CD4-positive, alpha-beta T cell treated with Interleukin-17A for 1 hour (primary cell): ENCODE measurements around the gene OAF.
"Not testable (repeated sequence)": the region's sequence is repeated elsewhere in the genome, so short reads cannot be mapped to it uniquely, and the experiment has no call there.

Source experiments
- DNase-seq: peaks from one replicate; pipeline ENCODE4 v3.0.0-alpha.2; 2020

Gene OAF

GRCh38 chr11:120244476-120245365, 33.9 kb downstream of the OAF start:
- DNase-seq, result no peak

GRCh38 chr11:120245434-120245833, 34.6 kb downstream of the OAF start:
- DNase-seq, result no peak

- no peak for DNase-seq
Measured at GRCh38 chr11:120248551-120249278, 37.9 kb downstream of the OAF start.

GRCh38 chr11:120249279-120250262, 38.7 kb downstream of the OAF start:
- no peak for DNase-seq

- DNase-seq, result not testable (repeated sequence)
Measured at GRCh38 chr11:120253377-120253776, 42.5 kb downstream of the OAF start.

- DNase-seq, result no peak
Measured at GRCh38 chr11:120254788-120255518, 44.1 kb downstream of the OAF start.

GRCh38 chr11:120255519-120255866, 44.7 kb downstream of the OAF start:
- no peak for DNase-seq

GRCh38 chr11:120256178-120256577, 45.3 kb downstream of the OAF start:
- no peak for DNase-seq

GRCh38 chr11:120256779-120257178, 45.9 kb downstream of the OAF start:
- DNase-seq, result no peak

GRCh38 chr11:120257346-120257745, 46.5 kb downstream of the OAF start:
- DNase-seq, result no peak

GRCh38 chr11:120258661-120259060, 47.8 kb downstream of the OAF start:
- no peak for DNase-seq

GRCh38 chr11:120259241-120259640, 48.4 kb downstream of the OAF start:
- no peak for DNase-seq

- no peak for DNase-seq
Measured at GRCh38 chr11:120259988-120260565, 49.2 kb downstream of the OAF start.

GRCh38 chr11:120260616-120261015, 49.8 kb downstream of the OAF start:
- no peak for DNase-seq

- no peak for DNase-seq
Measured at GRCh38 chr11:120261321-120261720, 50.5 kb downstream of the OAF start.

- no peak for DNase-seq
Measured at GRCh38 chr11:120261931-120262330, 51.1 kb downstream of the OAF start.

- no peak for DNase-seq
Measured at GRCh38 chr11:120267319-120267718, 56.5 kb downstream of the OAF start.

GRCh38 chr11:120268686-120269085, 57.9 kb downstream of the OAF start:
- DNase-seq, result no peak

- no peak for DNase-seq
Measured at GRCh38 chr11:120270386-120270785, 59.6 kb downstream of the OAF start.

GRCh38 chr11:120271672-120272071, 60.8 kb downstream of the OAF start:
- no peak for DNase-seq

- DNase-seq, result no peak
Measured at GRCh38 chr11:120272303-120272702, 61.5 kb downstream of the OAF start.

GRCh38 chr11:120273432-120273831, 62.6 kb downstream of the OAF start:
- no peak for DNase-seq
